Measurements from ENCODE around the gene P2RY6.

GRCh38 chr11:73326929-73327811 is 55.0 kb downstream of the P2RY6 start:
- TF ChIP-seq CTCF (IDR thresholded peaks at IDR 0.05) (no peak), POLR2A (IDR thresholded peaks at IDR 0.05) (no peak)

Data from lower leg skin (tissue), 3 donors.